Keratinocyte (primary cell): ENCODE results near the gene GPRC5A.
A peak's percentile ranks its signal among the peaks of the same experiment; 100 is the strongest.

Experiments
- EZH2 ChIP-seq: IDR thresholded peaks from one replicate; pipeline ENCODE4 v1.6.1; 2012; ENCODE audit warnings: inconsistent platforms, mild to moderate bottlenecking, low read length, moderate library complexity
- TF ChIP-seq, protein P1 (sequence below), 3 experiments: IDR thresholded peaks in 1 of 3; conservative IDR thresholded peaks in 1 of 3; optimal IDR thresholded peaks in 1 of 3; 2 replicates in 2 of 3; 3 replicates in 1 of 3; pipeline versions ENCODE3 to v1.5.1; 2011; ENCODE audit warnings: low read length in 3 of 3, mild to moderate bottlenecking in 3 of 3, moderate library complexity in 2 of 3, control low read depth in 1 of 3, inconsistent platforms in 1 of 3; ENCODE audit not compliant: insufficient read depth in 2 of 3; ENCODE audit errors: extremely low read depth in 1 of 3

DNA sequence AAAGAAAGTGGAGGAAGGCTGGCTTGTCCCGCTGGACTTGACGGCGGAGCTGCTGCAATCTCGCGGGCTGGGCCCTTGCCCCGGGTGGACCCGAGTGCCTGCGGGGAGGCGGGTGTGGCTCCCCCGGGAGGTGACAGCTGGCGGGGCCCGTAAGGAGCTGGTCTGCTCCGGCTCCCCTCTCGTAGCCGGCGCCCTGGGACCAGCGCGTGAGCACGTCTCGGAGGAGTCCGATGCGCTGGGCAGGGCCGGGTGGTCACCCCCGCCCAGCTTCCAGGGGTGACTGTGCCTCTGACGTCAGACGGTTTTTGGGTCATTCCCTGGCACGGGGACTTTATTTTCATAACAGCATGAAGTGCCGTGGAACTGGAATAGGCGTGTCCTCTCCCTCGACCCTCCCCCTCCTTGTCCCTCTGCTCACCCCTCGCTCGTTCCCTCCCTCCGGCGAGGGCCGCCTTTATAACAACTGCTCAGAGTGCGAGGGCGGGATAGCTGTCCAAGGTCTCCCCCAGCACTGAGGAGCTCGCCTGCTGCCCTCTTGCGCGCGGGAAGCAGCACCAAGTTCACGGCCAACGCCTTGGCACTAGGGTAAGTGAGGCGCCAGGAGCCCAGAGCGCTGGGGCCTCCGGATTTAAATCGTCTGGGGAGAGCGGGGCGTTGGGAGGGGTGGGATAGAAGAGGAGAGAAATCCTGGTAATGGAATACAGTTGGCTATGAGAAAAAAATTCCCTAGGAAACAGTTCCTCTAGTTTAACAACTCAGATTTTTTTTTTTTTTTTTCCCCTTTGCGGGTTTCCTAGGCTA is at the start of gene GPRC5A:
- TF ChIP-seq EZH2 = no peak
- TF ChIP-seq, protein P1, sequence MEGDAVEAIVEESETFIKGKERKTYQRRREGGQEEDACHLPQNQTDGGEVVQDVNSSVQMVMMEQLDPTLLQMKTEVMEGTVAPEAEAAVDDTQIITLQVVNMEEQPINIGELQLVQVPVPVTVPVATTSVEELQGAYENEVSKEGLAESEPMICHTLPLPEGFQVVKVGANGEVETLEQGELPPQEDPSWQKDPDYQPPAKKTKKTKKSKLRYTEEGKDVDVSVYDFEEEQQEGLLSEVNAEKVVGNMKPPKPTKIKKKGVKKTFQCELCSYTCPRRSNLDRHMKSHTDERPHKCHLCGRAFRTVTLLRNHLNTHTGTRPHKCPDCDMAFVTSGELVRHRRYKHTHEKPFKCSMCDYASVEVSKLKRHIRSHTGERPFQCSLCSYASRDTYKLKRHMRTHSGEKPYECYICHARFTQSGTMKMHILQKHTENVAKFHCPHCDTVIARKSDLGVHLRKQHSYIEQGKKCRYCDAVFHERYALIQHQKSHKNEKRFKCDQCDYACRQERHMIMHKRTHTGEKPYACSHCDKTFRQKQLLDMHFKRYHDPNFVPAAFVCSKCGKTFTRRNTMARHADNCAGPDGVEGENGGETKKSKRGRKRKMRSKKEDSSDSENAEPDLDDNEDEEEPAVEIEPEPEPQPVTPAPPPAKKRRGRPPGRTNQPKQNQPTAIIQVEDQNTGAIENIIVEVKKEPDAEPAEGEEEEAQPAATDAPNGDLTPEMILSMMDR (optimal IDR thresholded peaks at IDR 0.05 in 1 of 3, IDR thresholded peaks at IDR 0.05 in 1 of 3, conservative IDR thresholded peaks at IDR 0.05 in 1 of 3; ENCODE audit: extremely low read depth in 1 of 3, insufficient read depth in 2 of 3, low read length in 3 of 3) = peak; percentile 4 to 58 (median 14)
